Hepatocyte (in vitro differentiated cells): ENCODE measurements around the gene CHST11.

Experiments used
- EZH2 ChIP-seq: fragments of 200-600 bp; sonication (generic); IDR thresholded peaks from 2 replicates; pipeline ENCODE4 v1.6.1; 2016; ENCODE audit warnings: antibody characterized with exemption, mild to moderate bottlenecking, borderline replicate concordance
- TF ChIP-seq, protein P1 (sequence below): fragments of 200-600 bp; sonication (generic); IDR thresholded peaks from 2 replicates; pipeline ENCODE4 v1.5.1; 2016; ENCODE audit warnings: antibody characterized with exemption, mild to moderate bottlenecking; ENCODE audit not compliant: poor library complexity

DNA sequence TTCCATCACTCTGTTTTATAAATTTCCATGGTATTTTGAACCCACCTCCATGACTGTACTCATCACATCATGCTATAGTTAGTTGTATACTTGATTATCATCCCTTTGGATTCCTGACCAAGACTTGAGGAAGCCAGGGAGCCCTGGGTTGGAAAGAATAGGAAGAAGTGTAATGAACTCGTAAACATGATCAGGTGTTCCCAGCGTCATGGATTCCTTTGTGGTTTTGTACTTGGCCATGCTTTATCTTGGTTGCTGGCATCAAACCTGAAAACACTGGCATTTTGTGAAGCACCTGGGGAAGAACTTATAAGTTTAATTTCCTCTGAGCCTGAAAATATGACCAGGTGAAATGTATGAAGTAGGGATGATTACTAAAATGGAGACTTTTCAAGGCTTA is 76.4 kb downstream of the CHST11 start:
- TF ChIP-seq, protein P1, sequence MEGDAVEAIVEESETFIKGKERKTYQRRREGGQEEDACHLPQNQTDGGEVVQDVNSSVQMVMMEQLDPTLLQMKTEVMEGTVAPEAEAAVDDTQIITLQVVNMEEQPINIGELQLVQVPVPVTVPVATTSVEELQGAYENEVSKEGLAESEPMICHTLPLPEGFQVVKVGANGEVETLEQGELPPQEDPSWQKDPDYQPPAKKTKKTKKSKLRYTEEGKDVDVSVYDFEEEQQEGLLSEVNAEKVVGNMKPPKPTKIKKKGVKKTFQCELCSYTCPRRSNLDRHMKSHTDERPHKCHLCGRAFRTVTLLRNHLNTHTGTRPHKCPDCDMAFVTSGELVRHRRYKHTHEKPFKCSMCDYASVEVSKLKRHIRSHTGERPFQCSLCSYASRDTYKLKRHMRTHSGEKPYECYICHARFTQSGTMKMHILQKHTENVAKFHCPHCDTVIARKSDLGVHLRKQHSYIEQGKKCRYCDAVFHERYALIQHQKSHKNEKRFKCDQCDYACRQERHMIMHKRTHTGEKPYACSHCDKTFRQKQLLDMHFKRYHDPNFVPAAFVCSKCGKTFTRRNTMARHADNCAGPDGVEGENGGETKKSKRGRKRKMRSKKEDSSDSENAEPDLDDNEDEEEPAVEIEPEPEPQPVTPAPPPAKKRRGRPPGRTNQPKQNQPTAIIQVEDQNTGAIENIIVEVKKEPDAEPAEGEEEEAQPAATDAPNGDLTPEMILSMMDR, result no peak
- no peak for TF ChIP-seq EZH2
